Measurements from ENCODE around the gene KRTAP2-3. TPM values are rescaled to one million over a fixed set of nuclear protein-coding genes. Genes with fewer than 3 reads are reported as not detected.

The KRTAP2-3 gene
- total RNA-seq, 1 experiment from 2014 or later: 0.57 TPM

- ChIA-PET CTCF (no interaction called here), POLR2A (ENCODE audit: unreplicated experiment) (no interaction called here)
- Histone ChIP-seq H3F3A (ENCODE audit: insufficient read depth, low read depth) (peaks cover 28% of the 10 kb centered on the region), H3K9me3 (ENCODE audit: insufficient read depth, low read depth) (no peaks in the 10 kb centered on the region), H3K4me2 (no peak overlapping the region), H3K27me3 (ENCODE audit: insufficient read depth, low read depth) (no peaks in the 10 kb centered on the region), H2AFZ (no peak overlapping the region), H3K36me3 (ENCODE audit: low read depth) (no peaks in the 10 kb centered on the region), H3K27ac (no peak overlapping the region), H3K4me3 (no peak overlapping the region), H4K20me1 (ENCODE audit: insufficient read depth) (no peaks in the 10 kb centered on the region), H3K9me2 (ENCODE audit: insufficient read depth) (no peaks in the 10 kb centered on the region), H3K79me2 (ENCODE audit: low read depth) (no peaks in the 10 kb centered on the region), H3K4me1 (replicated peaks; ENCODE audit: insufficient read depth) (peaks cover 59% of the 10 kb centered on the region)
- no TSS peak for BruUV-seq (replicated peaks)
- no peak for DNase-seq
- no peak for TF ChIP-seq EZH2 (IDR thresholded peaks at IDR 0.05; ENCODE audit: low read depth)
- TF ChIP-seq CTCF (conservative IDR thresholded peaks at IDR 0.05): no peak
- intact Hi-C loops (cut with micrococcal nuclease; ENCODE audit: unreplicated experiment): no loop called here
Observed at GRCh38 chr17:41015454-41015853, 44.5 kb downstream of the KRTAP2-3 start.

GRCh38 chr17:41013606-41014005 lies 46.3 kb downstream of the KRTAP2-3 start:
- Histone ChIP-seq H3K9me2 (ENCODE audit: insufficient read depth) (no peaks in the 10 kb centered on the region), H3K4me2 (peak overlapping the region; percentile 7; the same call in 1 of the 2 replicates), H3K27ac (peak overlapping the region; percentile 85), H2AFZ (no peak overlapping the region), H3K4me3 (no peak overlapping the region), H3K27me3 (ENCODE audit: insufficient read depth, low read depth) (no peaks in the 10 kb centered on the region), H3K4me1 (replicated peaks; ENCODE audit: insufficient read depth) (peaks cover 71% of the 10 kb centered on the region), H4K20me1 (ENCODE audit: insufficient read depth) (no peaks in the 10 kb centered on the region), H3K36me3 (ENCODE audit: low read depth) (no peaks in the 10 kb centered on the region), H3K79me2 (ENCODE audit: low read depth) (no peaks in the 10 kb centered on the region), H3K9me3 (ENCODE audit: insufficient read depth, low read depth) (no peaks in the 10 kb centered on the region), H3F3A (ENCODE audit: insufficient read depth, low read depth) (peaks cover 40% of the 10 kb centered on the region)
- no peak for TF ChIP-seq CTCF (conservative IDR thresholded peaks at IDR 0.05)
- no peak for TF ChIP-seq EZH2 (IDR thresholded peaks at IDR 0.05; ENCODE audit: low read depth)
- BruUV-seq (replicated peaks): no TSS peak
- CTCF ChIA-PET: no interaction called here
- intact Hi-C loops (cut with micrococcal nuclease; ENCODE audit: unreplicated experiment): no loop called here
- POLR2A ChIA-PET (ENCODE audit: unreplicated experiment): interaction anchor here (0.7 kb wide), 1 partner anchor 10 kb away, joined by 5 read pairs; no protein-coding TSS in a partner anchor
- no peak for DNase-seq

GRCh38 chr17:41013181-41013580 lies 46.7 kb downstream of the KRTAP2-3 start:
- H4K20me1 ChIP-seq (ENCODE audit: insufficient read depth): no peaks in the 10 kb centered on the region
- H3K27ac ChIP-seq: peak overlapping the region; percentile 85
- ChIA-PET CTCF (no interaction called here), POLR2A (ENCODE audit: unreplicated experiment) (no interaction called here)
- peak in 1 of 2 experiments; percentile 93 for DNase-seq
- no peaks in the 10 kb centered on the region for H3K9me2 ChIP-seq (ENCODE audit: insufficient read depth)
- H3K4me2 ChIP-seq: peak overlapping the region; percentile 15
- TF ChIP-seq CTCF (conservative IDR thresholded peaks at IDR 0.05): no peak
- TF ChIP-seq EZH2 (IDR thresholded peaks at IDR 0.05; ENCODE audit: low read depth): no peak
- no peaks in the 10 kb centered on the region for H3K27me3 ChIP-seq (ENCODE audit: insufficient read depth, low read depth)
- peaks cover 44% of the 10 kb centered on the region for H3F3A ChIP-seq (ENCODE audit: insufficient read depth, low read depth)
- no TSS peak for BruUV-seq (replicated peaks)
- H3K79me2 ChIP-seq (ENCODE audit: low read depth): no peaks in the 10 kb centered on the region
- no peak overlapping the region for H2AFZ ChIP-seq
- no peaks in the 10 kb centered on the region for H3K9me3 ChIP-seq (ENCODE audit: insufficient read depth, low read depth)
- intact Hi-C loops (cut with micrococcal nuclease; ENCODE audit: unreplicated experiment): no loop called here
- H3K4me1 ChIP-seq (replicated peaks; ENCODE audit: insufficient read depth): peaks cover 71% of the 10 kb centered on the region
- no peaks in the 10 kb centered on the region for H3K36me3 ChIP-seq (ENCODE audit: low read depth)
- H3K4me3 ChIP-seq: no peak overlapping the region
